GM11168 (cell line): Measurements from ENCODE around the gene PTDSS2.
"Not testable (repeated sequence)": the region's sequence is repeated elsewhere in the genome, so short reads cannot be mapped to it uniquely, and the experiment has no call there.

ENCODE experiments used
- in situ Hi-C: fragments of 300-500 bp; cut with MboI; formaldehyde crosslinking; loops from one replicate; pipeline ENCODE4 v1.12.0; 2022; ENCODE audit warnings: low sequenced_read_pairs; ENCODE audit not compliant: unreplicated experiment

The PTDSS2 gene

DNA sequence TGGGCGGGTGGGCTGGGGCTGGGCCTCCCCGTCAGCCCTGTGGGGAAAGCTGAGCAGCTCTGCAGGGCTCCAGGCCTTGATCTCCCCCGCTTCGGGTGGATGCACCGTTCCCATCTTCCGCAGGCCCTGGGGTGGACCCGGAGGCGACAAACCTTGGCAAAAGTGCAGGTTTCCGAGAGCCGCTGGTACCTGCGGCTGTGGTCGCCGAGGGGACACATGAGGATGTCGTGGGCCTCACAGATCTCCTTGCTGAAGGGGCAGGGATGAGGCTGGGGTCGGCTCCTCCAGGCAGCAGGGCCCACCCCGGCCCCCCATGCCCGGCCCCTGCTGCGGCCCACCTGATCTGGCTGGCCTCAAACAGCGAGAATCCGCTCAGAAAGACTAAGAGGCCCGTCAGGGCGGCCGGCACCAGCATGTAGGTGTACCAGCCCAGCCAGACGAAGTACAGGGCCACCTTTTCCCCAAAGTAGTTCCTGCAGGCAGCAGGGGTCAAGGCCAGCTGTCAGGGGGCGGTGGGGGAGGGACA is 20.1 kb upstream of the PTDSS2 start:
- in situ Hi-C loops = no loop called here

DNA sequence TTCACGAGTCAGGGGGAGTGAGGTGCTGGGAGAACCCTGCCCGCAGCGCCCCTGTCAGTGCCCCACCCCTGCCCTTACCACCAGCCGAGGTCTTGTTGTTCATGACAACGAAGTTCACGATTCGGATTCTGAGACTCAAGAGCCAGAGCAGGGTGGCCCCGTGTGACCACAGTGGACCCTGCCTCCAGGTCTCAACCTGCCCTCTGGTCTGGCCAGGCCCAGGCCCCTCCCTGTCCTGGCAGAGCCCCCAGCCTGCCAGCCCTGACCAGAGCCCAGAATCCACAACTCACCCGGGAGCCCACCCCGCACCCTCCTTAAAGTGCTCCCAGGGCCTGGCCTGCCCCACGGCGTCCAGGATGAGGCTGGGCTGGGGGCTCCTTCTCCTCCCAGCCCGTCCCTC is 18.2 kb upstream of the PTDSS2 start:
- in situ Hi-C loops = no loop called here

DNA sequence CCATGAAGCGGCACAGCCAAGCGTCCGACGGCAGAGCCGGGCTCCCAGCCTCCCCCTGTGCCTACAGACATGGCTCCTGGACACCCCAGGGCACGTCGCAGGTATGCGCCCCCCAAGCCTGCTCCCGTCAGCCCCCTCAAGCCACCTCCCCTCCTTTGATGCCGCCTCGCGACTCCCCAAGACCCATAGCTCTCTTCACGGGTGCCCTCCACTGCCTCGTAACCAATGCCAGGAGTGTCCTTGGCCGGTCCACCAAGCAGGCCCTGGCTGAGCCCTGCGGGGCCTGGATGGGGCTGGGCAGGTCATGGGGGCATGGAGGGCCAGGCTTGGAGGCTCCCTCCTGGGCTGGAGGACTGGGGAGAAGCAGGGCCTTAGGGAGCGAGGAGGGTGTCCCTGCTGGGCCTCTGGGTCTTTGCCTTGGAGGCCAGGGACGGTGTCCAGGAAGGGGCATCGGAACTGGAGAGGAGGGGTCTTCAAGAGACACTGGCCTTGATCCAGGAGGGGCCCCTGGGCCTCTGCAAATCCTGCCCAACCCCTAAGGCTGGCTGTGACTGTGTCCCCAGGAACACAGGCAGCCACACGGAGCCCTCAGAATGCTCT is 17.5 kb upstream of the PTDSS2 start:
- in situ Hi-C loops = no loop called here

DNA sequence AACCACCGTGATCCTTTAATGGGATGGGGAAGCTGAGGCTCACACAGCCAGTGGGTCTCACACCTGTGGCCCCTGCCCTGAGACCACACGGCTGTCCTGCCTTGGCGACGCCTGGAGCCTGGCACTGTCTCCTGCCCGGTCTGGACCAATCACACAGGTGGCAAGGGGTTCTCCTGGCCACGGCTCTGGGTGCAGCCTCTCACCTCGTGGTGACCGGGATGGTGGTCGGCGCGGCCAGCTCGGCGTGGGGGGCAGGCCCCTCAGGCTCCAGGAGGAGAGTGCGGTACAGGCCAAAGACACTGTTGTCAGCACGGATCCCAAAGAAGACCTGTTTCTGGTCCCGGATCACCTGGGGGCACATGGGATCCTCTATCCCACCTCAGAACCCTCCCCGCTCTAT is 17.0 kb upstream of the PTDSS2 start:
- in situ Hi-C loops = no loop called here

DNA sequence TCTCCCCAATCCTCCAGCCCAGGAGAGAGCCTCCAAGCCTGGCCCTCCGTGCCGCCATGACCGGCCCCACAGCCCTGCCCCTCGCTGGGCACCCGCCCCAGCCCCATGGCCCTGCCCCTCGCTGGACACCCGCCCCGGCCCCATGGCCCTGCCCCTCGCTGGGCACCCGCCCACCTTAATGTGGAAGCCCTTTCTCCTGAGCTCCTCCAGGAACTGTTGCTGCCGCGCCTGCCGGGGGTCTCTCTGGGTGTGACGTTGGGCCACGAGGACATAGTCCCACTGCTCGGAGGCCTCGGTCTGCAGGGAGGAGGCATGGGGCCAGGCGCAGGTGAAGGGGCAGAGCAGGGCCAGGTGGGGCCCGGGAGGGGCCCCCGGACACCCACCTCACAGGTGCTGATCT is 16.4 kb upstream of the PTDSS2 start:
- in situ Hi-C loops = no loop called here

DNA sequence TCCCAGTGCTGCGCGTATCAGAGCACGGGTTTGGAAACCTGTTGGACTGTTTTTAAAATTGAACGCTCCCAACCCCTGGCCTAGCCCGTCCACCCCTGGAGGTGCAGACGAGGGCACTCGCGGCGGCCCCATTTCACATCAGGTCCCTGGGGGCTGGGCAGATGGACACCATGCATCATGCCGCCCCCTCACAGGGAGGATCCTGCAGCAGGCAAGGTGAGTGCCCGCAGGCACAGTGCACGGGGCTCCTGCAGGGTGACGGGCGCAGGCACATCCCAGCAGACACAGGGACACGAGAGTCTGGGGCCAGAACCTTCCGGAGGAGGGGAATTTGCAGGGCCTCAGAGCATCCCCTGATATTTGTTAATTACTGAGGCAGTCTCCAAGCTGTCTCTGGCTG is 15.6 kb upstream of the PTDSS2 start:
- in situ Hi-C loops = no loop called here

DNA sequence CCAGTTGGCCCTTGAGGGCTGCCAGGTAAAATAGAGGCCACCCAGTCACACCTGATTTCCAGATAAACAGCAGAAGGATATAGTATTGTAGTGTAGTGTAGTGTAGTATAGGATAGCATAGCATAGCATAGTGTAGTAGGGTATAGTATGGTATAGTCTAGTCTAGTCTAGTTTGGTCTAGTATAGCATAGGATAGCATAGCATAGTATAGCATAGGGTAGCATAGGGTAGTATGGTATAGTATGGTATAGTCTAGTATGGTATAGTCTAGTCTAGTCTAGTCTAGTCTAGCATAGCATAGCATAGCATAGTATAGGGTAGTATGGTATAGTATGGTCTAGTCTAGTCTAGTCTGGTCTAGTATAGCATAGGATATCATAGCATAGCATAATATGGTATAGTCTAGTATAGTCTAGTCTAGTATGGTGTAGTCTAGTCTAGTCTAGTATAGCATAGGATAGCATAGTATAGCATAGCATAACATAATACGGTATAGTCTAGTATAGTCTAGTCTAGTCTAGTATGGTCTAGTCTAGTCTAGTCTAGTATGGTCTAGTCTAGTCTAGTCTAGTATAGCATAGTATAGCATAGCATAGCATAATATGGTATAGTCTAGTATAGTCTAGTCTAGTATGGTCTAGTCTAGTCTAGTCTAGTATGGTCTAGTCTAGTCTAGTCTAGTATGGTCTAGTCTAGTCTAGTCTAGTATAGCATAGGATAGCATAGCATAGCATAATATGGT is 14.9 kb upstream of the PTDSS2 start:
- in situ Hi-C loops = not testable (repeated sequence)

DNA sequence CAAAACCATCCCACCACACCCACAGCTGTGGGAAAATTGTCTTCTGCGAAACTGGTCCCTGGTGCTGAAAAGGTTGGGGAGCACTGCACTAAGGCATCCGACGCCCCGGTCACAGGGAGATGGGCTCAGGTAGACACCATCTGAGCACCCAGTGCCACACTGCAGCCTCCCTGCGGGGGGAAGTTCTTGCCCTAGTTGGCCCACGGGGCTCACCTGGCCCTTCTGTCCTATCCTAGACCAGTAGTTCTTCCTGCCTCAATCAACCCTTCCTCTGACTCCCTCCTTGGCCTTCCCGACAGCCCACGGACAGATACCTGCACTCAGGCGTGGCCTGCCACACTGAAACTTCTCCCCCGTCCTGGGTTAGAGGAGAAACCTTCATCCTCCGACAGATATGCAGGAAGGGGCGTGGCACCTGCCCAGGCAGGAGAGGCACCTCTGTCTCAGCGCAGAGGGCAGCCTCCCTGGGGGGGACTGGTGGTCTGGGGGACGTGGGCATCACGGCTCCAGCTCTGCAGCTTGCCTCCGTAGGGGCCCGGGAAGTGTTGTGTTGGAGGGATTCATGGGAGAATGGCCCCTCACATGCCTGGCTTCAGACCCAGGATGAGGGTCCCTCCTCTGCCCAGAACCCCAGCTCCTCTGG is 12.7 kb upstream of the PTDSS2 start:
- in situ Hi-C loops = no loop called here

DNA sequence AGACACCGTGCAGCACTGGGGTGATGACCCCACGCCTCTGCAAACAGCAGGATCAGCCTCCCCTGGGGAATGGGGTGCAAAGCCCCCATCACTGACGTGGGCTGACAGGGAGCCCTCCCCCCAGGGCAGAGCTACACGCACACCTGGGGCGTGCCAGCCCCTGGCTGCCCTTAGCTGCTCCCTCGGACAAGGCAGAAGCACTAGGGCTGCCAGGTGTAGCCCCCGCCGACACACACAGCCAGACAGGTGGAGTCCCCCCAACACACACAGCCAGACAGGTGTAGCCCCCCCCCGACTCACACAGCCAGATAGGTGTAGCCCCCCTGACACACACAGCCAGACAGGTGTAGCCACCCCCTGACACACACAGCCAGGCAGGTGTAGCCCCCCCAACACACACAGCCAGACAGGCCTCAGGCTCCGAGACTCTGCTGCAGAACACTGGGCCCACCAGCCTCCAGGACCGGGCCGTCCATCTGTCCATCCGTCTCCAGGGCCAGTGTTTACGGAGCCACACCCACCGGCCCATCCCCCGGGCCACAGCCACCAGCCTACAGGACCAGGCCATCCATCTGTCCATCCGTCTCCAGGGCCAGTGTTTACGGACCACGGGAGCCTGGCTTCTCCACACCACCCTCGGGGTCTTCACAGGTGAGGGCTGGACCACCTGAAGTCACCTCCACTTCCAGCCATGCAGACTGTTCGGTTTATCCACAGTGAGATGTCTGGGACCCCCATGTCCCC is 11.8 kb upstream of the PTDSS2 start:
- in situ Hi-C loops = no loop called here

DNA sequence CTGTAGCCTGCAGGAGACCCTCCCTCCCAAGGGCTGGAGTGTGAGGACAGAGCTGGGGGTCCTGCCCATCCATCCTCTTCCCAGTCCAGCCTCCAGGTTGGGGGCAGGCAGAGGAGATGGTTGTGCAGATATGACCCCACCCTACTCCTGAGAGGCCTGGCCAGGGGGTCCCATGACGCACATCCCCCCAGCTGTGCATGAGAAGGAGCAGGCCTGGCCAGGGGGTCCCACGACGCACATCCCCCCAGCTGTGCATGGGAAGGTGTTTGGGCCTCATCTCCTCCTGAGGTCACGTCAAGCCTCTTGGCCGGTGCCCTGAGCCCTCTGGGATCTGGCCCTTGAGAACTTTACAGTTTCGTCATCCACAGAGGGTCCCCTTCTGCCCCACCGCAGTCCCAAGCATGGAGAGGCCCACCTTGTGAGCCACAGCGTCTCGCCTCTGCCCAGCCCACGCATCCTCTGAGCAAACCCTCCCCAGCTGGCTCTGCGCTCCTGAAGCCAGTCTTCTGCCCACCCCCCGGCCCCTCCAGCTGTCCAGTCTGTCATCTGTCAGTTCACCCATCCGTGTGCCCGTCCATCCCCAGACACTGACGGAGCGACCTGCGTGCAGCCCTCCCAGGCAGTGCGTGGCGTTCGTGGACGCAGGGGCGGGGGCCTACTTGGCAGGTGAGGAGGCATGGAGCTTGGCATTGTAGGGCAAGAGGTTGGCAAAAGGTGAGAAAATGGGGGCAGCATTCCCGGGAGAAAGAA is 10.6 kb upstream of the PTDSS2 start:
- in situ Hi-C loops = no loop called here

DNA sequence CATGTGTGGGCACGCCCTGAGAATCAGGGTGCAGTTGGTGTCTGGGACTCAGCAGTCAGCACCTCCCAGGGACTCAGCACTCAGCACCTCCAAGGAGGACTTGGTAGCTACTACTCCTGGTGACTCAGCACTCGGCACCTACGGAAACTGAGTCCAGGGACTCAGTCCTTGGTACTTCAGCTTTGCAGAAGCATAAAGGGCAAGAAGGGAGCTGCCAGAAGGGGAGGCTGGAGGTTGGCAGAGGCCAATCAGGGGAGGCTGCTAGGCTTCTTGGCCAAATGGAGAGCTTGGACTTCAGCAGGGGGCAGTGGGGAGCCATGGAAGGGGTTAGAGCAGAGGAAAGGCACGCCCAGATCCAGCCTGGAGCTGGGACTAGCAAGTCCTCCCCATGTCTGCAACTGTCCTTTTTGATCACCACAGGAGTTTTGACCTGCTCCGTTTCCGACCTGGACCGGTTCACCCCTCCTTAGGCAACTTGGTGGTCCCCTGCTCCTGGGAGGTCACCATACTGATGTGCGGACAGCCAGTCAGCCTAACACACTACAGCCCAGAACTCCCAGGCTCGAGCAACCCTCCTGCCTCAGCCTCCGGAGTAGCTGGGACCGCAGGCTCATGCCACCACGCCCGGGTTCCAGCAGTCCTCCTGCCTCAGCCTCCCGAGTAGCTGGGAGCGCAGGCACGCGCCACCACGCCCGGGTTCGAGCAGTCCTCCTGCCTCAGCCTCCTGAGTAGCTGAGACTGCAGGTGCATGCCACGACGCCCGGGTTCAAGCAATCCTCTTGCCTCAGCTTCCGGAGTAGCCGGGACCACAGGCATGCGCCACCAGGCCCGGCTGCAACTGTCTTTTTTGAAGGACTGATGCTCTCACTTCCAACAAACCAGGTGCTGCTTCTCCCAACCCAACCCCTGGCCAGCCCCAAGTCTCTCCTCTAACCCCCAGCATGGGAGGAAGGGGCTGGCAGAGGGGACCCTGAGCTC is 9.7 kb upstream of the PTDSS2 start:
- in situ Hi-C loops = no loop called here

DNA sequence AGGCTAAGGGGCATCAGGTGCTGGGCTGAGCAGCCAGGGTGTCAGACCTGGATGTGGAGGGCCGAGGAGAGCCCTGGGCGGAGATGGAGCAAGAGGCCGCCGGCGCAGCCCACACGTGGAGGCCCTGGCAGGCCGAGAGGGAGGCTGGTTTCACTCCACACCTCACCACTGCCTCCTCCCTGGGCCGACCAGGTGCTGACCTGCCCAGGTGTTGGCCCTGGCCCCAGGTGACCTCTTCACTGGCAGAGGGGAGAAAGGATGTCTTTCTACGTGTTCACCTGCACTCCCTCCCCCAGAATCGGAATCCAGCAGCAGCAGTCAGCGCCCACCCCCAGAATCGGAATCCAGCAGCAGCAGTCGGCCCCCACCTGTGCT is 9.0 kb upstream of the PTDSS2 start:
- in situ Hi-C loops = no loop called here

DNA sequence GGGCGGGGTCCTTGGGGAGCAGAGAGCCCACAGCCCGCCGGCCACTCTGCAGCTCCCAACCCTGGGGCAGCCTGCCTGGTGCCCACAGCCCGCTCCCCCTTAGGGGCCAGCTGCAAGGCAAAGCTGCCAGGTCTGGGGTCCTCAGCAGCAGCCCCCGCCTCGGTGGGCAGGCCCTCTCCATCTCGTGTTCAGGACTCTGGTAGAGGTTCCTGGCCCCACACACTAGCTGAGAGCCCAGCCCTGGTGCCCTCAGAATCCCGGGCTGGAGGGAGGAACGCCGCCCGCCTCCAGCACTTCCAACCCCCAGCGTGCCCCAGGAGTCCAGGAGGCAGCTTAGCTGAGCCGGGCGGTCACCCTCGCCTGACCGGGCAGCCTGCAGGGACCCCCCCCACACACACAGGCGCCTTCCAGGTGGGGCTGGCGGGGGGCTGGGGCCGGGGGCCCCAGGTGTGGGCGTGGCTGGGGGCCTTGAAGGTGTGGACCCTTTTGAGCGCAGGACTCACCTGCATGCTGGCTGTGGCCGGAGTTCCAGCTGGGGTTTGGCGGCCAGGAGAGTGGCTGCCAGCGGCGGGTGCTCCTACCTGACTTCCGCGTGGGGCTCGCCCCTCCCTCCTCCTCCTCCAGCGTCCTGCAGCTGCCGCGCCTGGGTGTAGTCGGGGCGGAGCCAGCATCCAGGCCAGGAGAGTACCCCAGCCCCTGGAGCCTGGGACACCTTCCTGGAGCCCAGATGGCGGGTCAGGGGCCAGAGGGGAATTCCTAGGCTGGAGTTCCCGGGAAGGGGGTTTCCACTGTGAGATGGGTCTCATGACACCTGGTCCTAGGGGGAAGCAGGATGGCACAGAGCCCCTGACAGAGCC is 8.4 kb upstream of the PTDSS2 start, which contains the start of gene ANO9:
Gene ANO9, minus strand, starts transcription at position 594 of the 857 bp plus-strand sequence. Its CDS starts 85 bp downstream, at position 509.
- in situ Hi-C loops = no loop called here

DNA sequence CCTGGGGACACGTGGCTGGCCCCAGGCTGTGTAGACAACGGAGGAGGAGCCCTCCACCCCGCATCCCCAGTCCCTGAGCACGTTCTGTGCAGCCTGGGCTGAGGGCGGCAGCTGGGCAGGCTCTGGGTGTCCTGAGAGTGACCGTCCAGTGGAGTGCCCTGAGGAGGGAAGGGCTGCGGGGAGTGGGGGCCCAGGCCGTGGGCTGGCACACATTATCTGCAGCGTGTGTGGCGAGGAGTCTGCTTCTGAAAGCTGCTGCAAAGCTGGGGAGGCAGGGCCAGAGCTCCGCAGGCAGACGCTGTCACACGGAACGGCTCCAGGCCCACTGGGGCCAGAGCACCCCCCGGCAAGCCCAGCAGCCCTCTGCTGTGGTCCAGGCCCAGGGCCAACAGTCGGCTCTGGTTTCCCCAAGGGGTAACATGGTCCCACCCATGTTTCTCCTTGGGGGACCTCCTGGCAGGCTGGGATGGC is 7.4 kb upstream of the PTDSS2 start:
- in situ Hi-C loops = no loop called here

DNA sequence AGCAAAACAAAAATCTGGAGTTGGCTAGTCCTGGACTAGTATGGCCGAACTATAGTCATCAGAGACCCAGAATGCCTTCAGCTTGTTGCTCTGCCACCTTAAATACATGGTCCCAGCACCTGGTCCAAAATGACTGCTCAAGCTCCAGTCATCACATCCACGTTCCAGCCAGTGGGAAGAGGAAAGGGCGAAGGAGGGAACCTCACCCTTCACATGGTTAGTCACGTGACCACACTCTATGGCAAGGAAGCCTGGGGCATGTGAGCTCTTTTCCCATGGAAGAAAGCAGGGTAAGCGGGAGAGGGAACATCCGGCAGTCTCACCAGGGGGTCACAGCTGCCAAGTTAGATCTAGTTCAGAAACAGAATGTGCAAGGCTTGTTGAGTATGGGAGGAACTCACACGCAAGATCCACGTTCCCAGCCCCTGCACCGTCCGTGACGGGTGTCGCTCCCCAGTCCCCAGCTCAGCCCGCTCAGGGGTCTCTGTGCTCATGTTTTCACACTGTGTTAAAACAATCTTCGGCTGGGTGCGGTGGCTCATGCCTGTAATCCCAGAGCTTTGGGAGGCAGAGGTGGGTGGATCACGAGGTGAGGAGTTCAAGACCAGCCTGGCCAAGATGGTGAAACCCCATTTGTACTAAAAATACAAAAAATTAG is 6.4 kb upstream of the PTDSS2 start:
- in situ Hi-C loops = no loop called here

DNA sequence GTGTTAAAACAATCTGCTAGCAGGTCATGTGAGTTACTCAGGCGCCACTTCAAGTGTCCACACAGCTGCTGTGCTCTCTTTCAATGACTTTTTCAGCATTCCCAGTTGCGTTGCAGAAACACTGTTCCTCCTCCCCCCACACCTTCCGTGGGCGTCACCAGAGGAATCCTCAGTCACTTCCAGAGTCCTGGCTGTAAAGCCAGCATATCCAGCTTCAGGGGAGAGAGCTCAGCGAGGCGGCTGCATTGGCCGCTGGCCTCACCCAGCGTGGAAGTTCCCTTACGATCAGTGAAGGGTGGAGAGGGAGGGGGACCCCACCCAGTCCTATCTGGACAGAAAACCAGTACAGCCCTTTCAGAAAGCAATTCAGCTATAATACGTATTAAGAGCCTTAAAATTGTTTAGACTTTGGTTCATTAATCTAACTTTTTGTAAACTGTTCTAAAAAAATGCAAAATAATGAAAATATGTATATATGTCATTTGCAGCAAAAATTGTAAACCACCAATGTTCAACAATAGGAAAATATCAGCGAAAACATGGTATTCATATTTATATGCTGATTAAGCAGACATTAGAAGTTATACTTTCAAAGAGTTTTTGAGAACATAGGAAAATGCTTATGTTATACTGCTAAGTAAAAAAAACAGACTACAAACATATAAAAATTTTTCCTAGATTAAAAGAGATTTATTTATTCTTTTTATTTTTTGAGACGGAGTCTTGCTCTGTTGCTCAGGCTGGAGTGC is 5.5 kb upstream of the PTDSS2 start:
- in situ Hi-C loops = no loop called here
